ENCODE results near the gene CFAP221.

GRCh38 chr2:119598596-119599263 is 54.5 kb downstream of the CFAP221 start:
- TF ChIP-seq POLR2AphosphoS5 (IDR thresholded peaks at IDR 0.05) (peak; percentile 49), EP300 (IDR thresholded peaks at IDR 0.05) (no peak)
- TF ChIP-seq, protein P1, sequence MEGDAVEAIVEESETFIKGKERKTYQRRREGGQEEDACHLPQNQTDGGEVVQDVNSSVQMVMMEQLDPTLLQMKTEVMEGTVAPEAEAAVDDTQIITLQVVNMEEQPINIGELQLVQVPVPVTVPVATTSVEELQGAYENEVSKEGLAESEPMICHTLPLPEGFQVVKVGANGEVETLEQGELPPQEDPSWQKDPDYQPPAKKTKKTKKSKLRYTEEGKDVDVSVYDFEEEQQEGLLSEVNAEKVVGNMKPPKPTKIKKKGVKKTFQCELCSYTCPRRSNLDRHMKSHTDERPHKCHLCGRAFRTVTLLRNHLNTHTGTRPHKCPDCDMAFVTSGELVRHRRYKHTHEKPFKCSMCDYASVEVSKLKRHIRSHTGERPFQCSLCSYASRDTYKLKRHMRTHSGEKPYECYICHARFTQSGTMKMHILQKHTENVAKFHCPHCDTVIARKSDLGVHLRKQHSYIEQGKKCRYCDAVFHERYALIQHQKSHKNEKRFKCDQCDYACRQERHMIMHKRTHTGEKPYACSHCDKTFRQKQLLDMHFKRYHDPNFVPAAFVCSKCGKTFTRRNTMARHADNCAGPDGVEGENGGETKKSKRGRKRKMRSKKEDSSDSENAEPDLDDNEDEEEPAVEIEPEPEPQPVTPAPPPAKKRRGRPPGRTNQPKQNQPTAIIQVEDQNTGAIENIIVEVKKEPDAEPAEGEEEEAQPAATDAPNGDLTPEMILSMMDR (IDR thresholded peaks at IDR 0.05), result no peak

Data from gastroesophageal sphincter (tissue), 3 donors.